GM10248 (cell line): ENCODE data around the gene TMCO4.

Experiments
- CTCF ChIA-PET: fragments of 300-600 bp; sonication (Branson Sonifier 250); formaldehyde crosslinking; extraction: SDS; loops from one replicate; lab custom pipeline; 2021; ENCODE audit warnings: antibody characterized with exemption; lab: Yijun Ruan, JAX
- POLR2A ChIA-PET: fragments of 350-650 bp; sonication (Branson Sonifier 250); formaldehyde crosslinking; extraction: SDS; loops from one replicate; lab custom pipeline; 2020; ENCODE audit warnings: antibody characterized with exemption; lab: Yijun Ruan, JAX
- DNase-seq: peaks from one replicate; pipeline ENCODE4 v3.0.0; 2012; ENCODE audit errors: extremely low spot score
- CTCF ChIP-seq: IDR thresholded peaks from 2 replicates; pipeline ENCODE4 v1.5.1; 2012; ENCODE audit warnings: mild to moderate bottlenecking, low read depth; ENCODE audit errors: extremely low read depth, missing control alignments, control extremely low read depth

The TMCO4 gene

DNA sequence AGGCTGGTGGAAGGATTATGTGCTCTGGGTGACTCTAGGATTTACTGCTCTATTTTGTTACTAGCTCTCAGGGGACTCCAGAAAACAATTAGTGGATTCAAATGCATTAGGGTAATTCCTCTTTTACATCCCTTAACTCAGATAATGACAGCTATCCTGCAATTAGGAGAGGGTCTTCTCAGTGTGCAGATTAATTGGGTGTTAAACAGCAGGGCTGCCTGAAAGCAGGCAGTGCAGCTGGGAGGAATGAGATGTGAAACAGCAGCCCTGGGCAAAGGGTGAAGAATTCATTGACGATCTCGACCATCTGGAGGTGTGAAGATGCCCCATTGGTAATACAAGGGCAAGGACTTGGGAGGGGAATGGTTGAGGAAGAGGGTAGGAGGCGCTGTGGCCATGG lies 68.9 kb downstream of the TMCO4 start:
- CTCF ChIA-PET = interaction anchor here (1.3 to 5.8 kb wide), 3 partner anchors 15 to 68 kb away, joined by 3 to 33 read pairs (median 12); no protein-coding TSS in a partner anchor
- TF ChIP-seq CTCF = no peak
- no peak for DNase-seq
- POLR2A ChIA-PET = no interaction called here

- ChIA-PET CTCF (interaction anchor here (0.7 to 5.8 kb wide), 2 partner anchors 15 to 31 kb away, joined by 3 to 33 read pairs; no protein-coding TSS in a partner anchor), POLR2A (no interaction called here)
- no peak for TF ChIP-seq CTCF
- no peak for DNase-seq
Measured at GRCh38 chr1:19730232-19730631, 69.5 kb downstream of the TMCO4 start.

GRCh38 chr1:19728413-19729145 lies 71.1 kb downstream of the TMCO4 start:
- TF ChIP-seq CTCF = no peak
- ChIA-PET CTCF (interaction anchor here (1.0 to 5.8 kb wide), 6 partner anchors 10 to 67 kb away, joined by 3 to 33 read pairs (median 4); no protein-coding TSS in a partner anchor), POLR2A (no interaction called here)
- no peak for DNase-seq

DNA sequence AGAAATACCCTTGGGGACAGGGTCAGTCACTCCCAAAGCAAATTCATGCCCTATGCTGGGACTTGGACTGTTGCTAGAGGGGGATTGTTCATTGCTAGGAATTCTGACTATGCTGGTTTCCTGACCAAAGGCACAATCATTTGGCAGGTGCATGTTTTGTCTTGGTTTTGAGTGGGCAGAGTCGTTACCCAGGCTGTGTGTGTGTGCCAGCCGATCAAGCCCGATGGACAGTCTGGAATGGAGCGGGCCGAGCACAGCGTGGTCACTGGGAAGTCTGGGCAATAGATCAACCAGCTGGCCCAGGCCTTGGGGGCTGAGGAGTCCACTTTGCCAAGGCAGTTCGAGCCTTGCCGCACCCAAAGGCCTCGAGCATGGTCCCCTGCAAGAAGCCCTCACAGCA lies 74.1 kb downstream of the TMCO4 start:
- TF ChIP-seq CTCF = no peak
- POLR2A ChIA-PET = no interaction called here
- CTCF ChIA-PET = interaction anchor here (2.0 to 5.8 kb wide), 2 partner anchors 10 to 21 kb away, joined by 11 to 33 read pairs; no protein-coding TSS in a partner anchor
- no peak for DNase-seq

DNA sequence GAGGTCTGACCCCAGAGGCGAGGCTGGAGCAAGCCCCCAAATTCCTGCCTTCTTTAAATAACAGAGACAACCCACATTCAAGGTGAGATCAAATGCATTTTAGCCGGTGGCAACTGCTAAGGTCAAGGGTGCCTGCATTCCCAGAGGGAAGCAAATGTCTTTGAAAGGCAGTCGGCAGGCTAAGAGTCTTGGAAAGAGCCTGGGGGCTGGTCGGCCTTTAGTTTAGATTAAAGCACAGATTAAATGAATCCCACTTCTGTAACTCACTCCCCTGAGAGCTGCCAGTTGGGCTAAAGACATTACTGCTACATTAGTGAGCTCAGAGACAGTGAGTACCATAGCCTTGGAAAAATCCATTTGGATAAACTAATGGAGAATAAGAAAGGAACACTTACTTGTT lies 75.8 kb downstream of the TMCO4 start:
- no peak for TF ChIP-seq CTCF
- ChIA-PET CTCF (interaction anchor here (1.6 kb wide), 1 partner anchor 8 kb away, joined by 8 read pairs; no protein-coding TSS in a partner anchor), POLR2A (no interaction called here)
- no peak for DNase-seq

DNA sequence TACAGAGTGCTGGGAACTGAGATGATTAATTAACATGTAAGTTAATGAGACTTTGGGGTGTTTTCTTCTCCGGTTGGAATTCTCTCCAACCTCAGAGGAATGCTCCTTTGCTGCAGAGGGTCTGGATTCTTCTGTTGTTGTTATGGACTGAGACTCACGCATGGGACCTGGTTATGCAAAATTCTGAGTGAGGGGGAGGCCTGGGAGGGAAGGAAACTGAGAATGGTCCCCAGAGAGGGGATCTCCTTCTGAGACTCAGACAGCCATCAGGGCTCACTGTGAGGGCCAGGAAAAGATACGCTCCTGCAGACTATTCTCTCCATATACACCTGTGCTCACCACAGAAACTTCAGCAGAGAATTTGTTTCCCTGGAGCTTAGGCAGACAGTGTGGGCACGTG lies 78.7 kb downstream of the TMCO4 start:
- DNase-seq = peak; percentile 35
- POLR2A ChIA-PET = no interaction called here
- no peak for TF ChIP-seq CTCF
- CTCF ChIA-PET = no interaction called here
